DND-41 (cell line): ENCODE measurements around the gene ZCCHC9.

Experiments
- EZH2 ChIP-seq: IDR thresholded peaks from 3 replicates; pipeline ENCODE4 v1.6.1; 2012; ENCODE audit warnings: borderline replicate concordance, low read depth, mild to moderate bottlenecking, moderate library complexity, low read length, inconsistent platforms; ENCODE audit not compliant: severe bottlenecking
- TF ChIP-seq, protein P1 (sequence below): IDR thresholded peaks from 2 replicates; pipeline ENCODE4 v1.5.1; 2012; ENCODE audit warnings: borderline replicate concordance, low read length, moderate library complexity, mild to moderate bottlenecking; ENCODE audit not compliant: poor library complexity, severe bottlenecking; ENCODE audit errors: extremely low read depth

GRCh38 chr5:81317536-81317935, 16.1 kb downstream of the ZCCHC9 start:
- TF ChIP-seq, protein P1, sequence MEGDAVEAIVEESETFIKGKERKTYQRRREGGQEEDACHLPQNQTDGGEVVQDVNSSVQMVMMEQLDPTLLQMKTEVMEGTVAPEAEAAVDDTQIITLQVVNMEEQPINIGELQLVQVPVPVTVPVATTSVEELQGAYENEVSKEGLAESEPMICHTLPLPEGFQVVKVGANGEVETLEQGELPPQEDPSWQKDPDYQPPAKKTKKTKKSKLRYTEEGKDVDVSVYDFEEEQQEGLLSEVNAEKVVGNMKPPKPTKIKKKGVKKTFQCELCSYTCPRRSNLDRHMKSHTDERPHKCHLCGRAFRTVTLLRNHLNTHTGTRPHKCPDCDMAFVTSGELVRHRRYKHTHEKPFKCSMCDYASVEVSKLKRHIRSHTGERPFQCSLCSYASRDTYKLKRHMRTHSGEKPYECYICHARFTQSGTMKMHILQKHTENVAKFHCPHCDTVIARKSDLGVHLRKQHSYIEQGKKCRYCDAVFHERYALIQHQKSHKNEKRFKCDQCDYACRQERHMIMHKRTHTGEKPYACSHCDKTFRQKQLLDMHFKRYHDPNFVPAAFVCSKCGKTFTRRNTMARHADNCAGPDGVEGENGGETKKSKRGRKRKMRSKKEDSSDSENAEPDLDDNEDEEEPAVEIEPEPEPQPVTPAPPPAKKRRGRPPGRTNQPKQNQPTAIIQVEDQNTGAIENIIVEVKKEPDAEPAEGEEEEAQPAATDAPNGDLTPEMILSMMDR, result no peak
- TF ChIP-seq EZH2, result no peak
